ENCODE data around the gene MAP3K7CL.

The MAP3K7CL gene

GRCh38 chr21:29130270-29130969 lies at the start of gene MAP3K7CL:
MAP3K7CL (plus strand) TSS chr21:29130644; CDS start chr21:29133345, 2,701 bp downstream.
- DNase-seq (ENCODE audit: low spot score): no peak

- DNase-seq (ENCODE audit: low spot score): no peak
Measured at GRCh38 chr21:29082046-29082815, 48.2 kb upstream of the MAP3K7CL start.

- no peak for DNase-seq (ENCODE audit: low spot score)
Measured at GRCh38 chr21:29083306-29083705, 47.1 kb upstream of the MAP3K7CL start.

GRCh38 chr21:29084372-29084771 lies 46.1 kb upstream of the MAP3K7CL start:
- DNase-seq (ENCODE audit: low spot score): no peak

GRCh38 chr21:29085106-29085752 lies 45.2 kb upstream of the MAP3K7CL start:
- no peak for DNase-seq (ENCODE audit: low spot score)

GRCh38 chr21:29091033-29091432 lies 39.4 kb upstream of the MAP3K7CL start:
- DNase-seq (ENCODE audit: low spot score): no peak

GRCh38 chr21:29092102-29092959 lies 38.1 kb upstream of the MAP3K7CL start:
- DNase-seq (ENCODE audit: low spot score): no peak

- DNase-seq (ENCODE audit: low spot score): no peak
Measured at GRCh38 chr21:29096218-29097015, 34.0 kb upstream of the MAP3K7CL start.

GRCh38 chr21:29098156-29098555 lies 32.3 kb upstream of the MAP3K7CL start:
- no peak for DNase-seq (ENCODE audit: low spot score)

- no peak for DNase-seq (ENCODE audit: low spot score)
Measured at GRCh38 chr21:29102791-29103257, 27.6 kb upstream of the MAP3K7CL start.

- no peak for DNase-seq (ENCODE audit: low spot score)
Measured at GRCh38 chr21:29104239-29104708, 26.2 kb upstream of the MAP3K7CL start.

GRCh38 chr21:29105218-29105617 lies 25.2 kb upstream of the MAP3K7CL start:
- no peak for DNase-seq (ENCODE audit: low spot score)

GRCh38 chr21:29114765-29115500 lies 15.5 kb upstream of the MAP3K7CL start:
- DNase-seq (ENCODE audit: low spot score): no peak

GRCh38 chr21:29115899-29116298 lies 14.5 kb upstream of the MAP3K7CL start:
- DNase-seq (ENCODE audit: low spot score): no peak

- no peak for DNase-seq (ENCODE audit: low spot score)
Measured at GRCh38 chr21:29117372-29117955, 13.0 kb upstream of the MAP3K7CL start.

- DNase-seq (ENCODE audit: low spot score): no peak
Measured at GRCh38 chr21:29121759-29122158, 8.7 kb upstream of the MAP3K7CL start.

GRCh38 chr21:29124645-29125044 lies 5.8 kb upstream of the MAP3K7CL start:
- DNase-seq (ENCODE audit: low spot score): no peak

GRCh38 chr21:29125191-29125590 lies 5.3 kb upstream of the MAP3K7CL start:
- DNase-seq (ENCODE audit: low spot score): no peak

- no peak for DNase-seq (ENCODE audit: low spot score)
Measured at GRCh38 chr21:29125979-29126378, 4.5 kb upstream of the MAP3K7CL start.

- DNase-seq (ENCODE audit: low spot score): no peak
Measured at GRCh38 chr21:29133241-29133640, 2.8 kb downstream of the MAP3K7CL start.

Data from Ammon's horn (tissue), 1 donor.